RWPE1 (cell line): ENCODE results near the gene SGSM1.
"Not testable (repeated sequence)": the region's sequence is repeated elsewhere in the genome, so short reads cannot be mapped to it uniquely, and the experiment has no call there.

Experiments
- CTCF ChIA-PET: fragments of 350-600 bp; sonication (Branson Sonifier 250); formaldehyde crosslinking; extraction: SDS; loops from one replicate; lab custom pipeline; 2021; lab: Yijun Ruan, JAX
- POLR2A ChIA-PET: fragments of 400-600 bp; formaldehyde crosslinking; extraction: SDS; loops from one replicate; lab custom pipeline; 2020; ENCODE audit warnings: antibody characterized with exemption; ENCODE audit not compliant: low non-redundant PET; lab: Yijun Ruan, JAX
- DNase-seq: peaks from one replicate; pipeline ENCODE4 v3.0.0; 2012; ENCODE audit warnings: low spot score
- H3K27ac ChIP-seq: fragments of 450-650 bp; 2 replicates; pipeline ENCODE4 v1.5.1; 2017
- CTCF ChIP-seq: fragments of 450-650 bp; conservative IDR thresholded peaks from 2 replicates; pipeline ENCODE4 v1.5.1; 2017; ENCODE audit warnings: low read depth, mild to moderate bottlenecking

The SGSM1 gene

GRCh38 chr22:24894998-24895397 is 89.0 kb downstream of the SGSM1 start:
- POLR2A ChIA-PET, result no interaction called here
- TF ChIP-seq CTCF, result no peak
- peak; percentile 56 for DNase-seq
- CTCF ChIA-PET, result interaction anchor here (0.7 kb wide), 2 partner anchors 327 to 1090 kb away, joined by 3 to 4 read pairs; no protein-coding TSS in a partner anchor
- H3K27ac ChIP-seq, result peak overlapping the region; percentile 95

- no peak overlapping the region for H3K27ac ChIP-seq
- POLR2A ChIA-PET, result no interaction called here
- CTCF ChIA-PET, result no interaction called here
- DNase-seq, result no peak
- no peak for TF ChIP-seq CTCF
Observed at GRCh38 chr22:24901448-24901847, 95.4 kb downstream of the SGSM1 start.

- no peak for DNase-seq
- no peak overlapping the region for H3K27ac ChIP-seq
- ChIA-PET POLR2A (no interaction called here), CTCF (no interaction called here)
- no peak for TF ChIP-seq CTCF
Observed at GRCh38 chr22:24905909-24906308, 99.9 kb downstream of the SGSM1 start.

- DNase-seq, POLR2A ChIA-PET, H3K27ac ChIP-seq: not testable (repeated sequence)
- CTCF ChIA-PET, result interaction anchor here (0.6 kb wide), 1 partner anchor 204 kb away, joined by 3 read pairs; no protein-coding TSS in a partner anchor
Observed at GRCh38 chr22:24907101-24907500, 101.1 kb downstream of the SGSM1 start.

GRCh38 chr22:24920029-24920428 is 114.0 kb downstream of the SGSM1 start:
- ChIA-PET POLR2A (no interaction called here), CTCF (no interaction called here)
- no peak for TF ChIP-seq CTCF
- H3K27ac ChIP-seq, result no peak overlapping the region
- DNase-seq, result no peak

GRCh38 chr22:24925586-24926427 is 119.8 kb downstream of the SGSM1 start:
- DNase-seq, result no peak
- ChIA-PET CTCF (no interaction called here), POLR2A (no interaction called here)
- TF ChIP-seq CTCF, result no peak
- H3K27ac ChIP-seq, result no peak overlapping the region

- CTCF ChIA-PET, result interaction anchor here (1.0 kb wide), 1 partner anchor 10 kb away, joined by 3 read pairs; no protein-coding TSS in a partner anchor
- H3K27ac ChIP-seq, result no peak overlapping the region
- POLR2A ChIA-PET, result no interaction called here
- no peak for TF ChIP-seq CTCF
- no peak for DNase-seq
Observed at GRCh38 chr22:24926428-24926725, 120.4 kb downstream of the SGSM1 start.
